Activated CD4-positive, alpha-beta T cell treated with anti-CD3 and anti-CD28 coated beads for 36 hours (primary cell): Measurements from ENCODE around the gene ARHGAP45. TPM values are rescaled to one million over a fixed set of nuclear protein-coding genes. Genes with fewer than 3 reads are reported as not detected.
A peak's percentile ranks its signal among the peaks of the same experiment; 100 is the strongest.

ENCODE experiments used
- ATAC-seq: fragments of 200-7000 bp; cut with Tn5 transposase; one replicate; pipeline ENCODE4 v1.10.0; 2021; ENCODE audit warnings: mild to moderate bottlenecking, moderate library complexity
- CTCF ChIA-PET: fragments of 350-600 bp; sonication (Branson Sonifier 250); formaldehyde crosslinking; loops from one replicate; lab custom pipeline; 2021; ENCODE audit warnings: antibody characterized with exemption; lab: Charles Lee
- POLR2A ChIA-PET: fragments of 350-600 bp; sonication (Branson Sonifier 250); formaldehyde crosslinking; loops from one replicate; lab custom pipeline; 2021; ENCODE audit warnings: antibody characterized with exemption, inconsistent platforms; lab: Charles Lee
- DNase-seq: peaks from one replicate; pipeline ENCODE4 v3.0.0-alpha.2; 2020
- H3K27ac Mint-ChIP-seq: one replicate; pipeline ENCODE4 v1.8.0; 2021; ENCODE audit warnings: mixed read lengths
- H3K27me3 Mint-ChIP-seq: one replicate; pipeline ENCODE4 v1.8.0; 2021; ENCODE audit warnings: mixed read lengths
- H3K36me3 Mint-ChIP-seq: one replicate; pipeline ENCODE4 v1.8.0; 2021; ENCODE audit warnings: low read depth, mixed read lengths
- H3K4me1 Mint-ChIP-seq: one replicate; pipeline ENCODE4 v1.8.0; 2021; ENCODE audit warnings: mixed read lengths
- H3K4me3 Mint-ChIP-seq: one replicate; pipeline ENCODE4 v1.8.0; 2021; ENCODE audit warnings: mild to moderate bottlenecking, moderate library complexity, mixed read lengths
- H3K9me3 Mint-ChIP-seq: one replicate; pipeline ENCODE4 v1.8.0; 2021; ENCODE audit warnings: low read depth, mixed read lengths
- intact Hi-C, 2 experiments: fragments of 100-400 bp; cut with DNase I in 1 of 2; cut with micrococcal nuclease in 1 of 2; formaldehyde crosslinking; loops; one replicate each; pipeline versions ENCODE4 v1.14.2 to v1.15.1; 2022 to 2024; cut with DNase I, micrococcal nuclease
- total RNA-seq, 2 experiments: library from RNA; stranded (reverse); gene quantifications; one replicate each; pipeline ENCODE4 v1.2.3, GENCODE V29; 2021

Gene ARHGAP45
- total RNA-seq, 2 experiments from 2014 or later = 107 to 137 TPM

GRCh38 chr19:1025960-1026782, 40.8 kb upstream of the ARHGAP45 start, which contains the start of gene CNN2:
TSS of gene CNN2 (plus strand) at chr19:1026608. CDS start at chr19:1026662, 54 bp downstream.
- ATAC-seq (peak; percentile 58), DNase-seq (peak; percentile 83)
- intact Hi-C loops = loop anchor here in 1 of 2 experiments (1.0 to 5.0 kb wide), 3 partner anchors 41 to 381 kb away; partner anchors contain the start of genes ARHGAP45, DAZAP1 and GPX4
- Mint-ChIP-seq H3K36me3 (peaks cover 10% of the 10 kb centered on the region), H3K27ac (peak within 1 kb of the TSS; percentile 87), H3K9me3 (no peaks in the 10 kb centered on the region), H3K4me3 (peak within 1 kb of the TSS; percentile 88), H3K27me3 (no peaks in the 10 kb centered on the region), H3K4me1 (peaks cover 31% of the 10 kb centered on the region)
- CTCF ChIA-PET = interaction anchor here (0.6 to 1.4 kb wide), 7 partner anchors 11 to 185 kb away, joined by 3 to 7 read pairs (median 4); partner anchors contain the start of gene ABCA7
- POLR2A ChIA-PET = interaction anchor here (0.6 to 1.3 kb wide), 7 partner anchors 14 to 243 kb away, joined by 3 to 9 read pairs (median 3); partner anchors contain the start of genes ABCA7 and CIRBP

- ATAC-seq (peak; percentile 6), DNase-seq (peak; percentile 61)
- Mint-ChIP-seq H3K4me1 (peaks cover 25% of the 10 kb centered on the region), H3K27me3 (no peaks in the 10 kb centered on the region), H3K27ac (peak overlapping the region; percentile 83), H3K36me3 (peaks cover 10% of the 10 kb centered on the region), H3K9me3 (no peaks in the 10 kb centered on the region), H3K4me3 (peak overlapping the region; percentile 88)
- ChIA-PET CTCF (interaction anchor here (0.7 to 1.3 kb wide), 3 partner anchors 14 to 67 kb away, joined by 3 to 5 read pairs (median 4); no protein-coding TSS in a partner anchor), POLR2A (interaction anchor here (0.6 to 1.3 kb wide), 8 partner anchors 13 to 242 kb away, joined by 3 to 9 read pairs (median 3); partner anchors contain the start of genes ABCA7 and CIRBP)
- intact Hi-C loops = loop anchor here in 1 of 2 experiments (1.0 to 5.0 kb wide), 3 partner anchors 40 to 380 kb away; partner anchors contain the start of genes ARHGAP45, DAZAP1 and GPX4
Observed at GRCh38 chr19:1026783-1027649, 40.0 kb upstream of the ARHGAP45 start.

GRCh38 chr19:1027650-1028061, 39.3 kb upstream of the ARHGAP45 start:
- Mint-ChIP-seq H3K36me3 (peaks cover 16% of the 10 kb centered on the region), H3K4me1 (peaks cover 28% of the 10 kb centered on the region), H3K27ac (peak overlapping the region; percentile 74), H3K27me3 (no peaks in the 10 kb centered on the region), H3K4me3 (peak overlapping the region; percentile 88), H3K9me3 (no peaks in the 10 kb centered on the region)
- DNase-seq (peak; percentile 46), ATAC-seq (peak; percentile 2)
- ChIA-PET CTCF (interaction anchor here (1.0 kb wide), 1 partner anchor 9 kb away, joined by 3 read pairs; no protein-coding TSS in a partner anchor), POLR2A (interaction anchor here (0.7 to 1.1 kb wide), 5 partner anchors 45 to 241 kb away, joined by 3 to 6 read pairs (median 3); partner anchors contain the start of gene CIRBP)
- intact Hi-C loops = loop anchor here in 1 of 2 experiments (1.0 to 5.0 kb wide), 3 partner anchors 13 to 380 kb away; partner anchors contain the start of genes ABCA7, ARHGAP45 and DAZAP1

GRCh38 chr19:1028062-1028926, 38.7 kb upstream of the ARHGAP45 start:
- intact Hi-C loops = loop anchor here in 1 of 2 experiments (1.0 to 5.0 kb wide), 3 partner anchors 12 to 379 kb away; partner anchors contain the start of genes ABCA7, ARHGAP45 and DAZAP1
- ATAC-seq = peak; percentile 55
- H3K4me3 Mint-ChIP-seq = peak overlapping the region; percentile 88

GRCh38 chr19:1032264-1032867, 34.6 kb upstream of the ARHGAP45 start:
- Mint-ChIP-seq H3K4me1 (peaks cover 26% of the 10 kb centered on the region), H3K27me3 (no peaks in the 10 kb centered on the region), H3K36me3 (peaks cover 37% of the 10 kb centered on the region), H3K9me3 (no peaks in the 10 kb centered on the region), H3K4me3 (no peak overlapping the region), H3K27ac (no peak overlapping the region)
- intact Hi-C loops = no loop called here
- DNase-seq (no peak), ATAC-seq (no peak)
- ChIA-PET POLR2A (interaction anchor here (0.5 to 0.7 kb wide), 2 partner anchors 11 to 14 kb away, joined by 3 read pairs; partner anchors contain the start of gene RNU6-2), CTCF (no interaction called here)

More at GRCh38 chr19:1028062-1028926, 38.7 kb upstream of the ARHGAP45 start:
- Mint-ChIP-seq H3K36me3 (peaks cover 22% of the 10 kb centered on the region), H3K27ac (peak overlapping the region; percentile 74), H3K9me3 (no peaks in the 10 kb centered on the region), H3K27me3 (no peaks in the 10 kb centered on the region), H3K4me1 (peaks cover 30% of the 10 kb centered on the region)
- ChIA-PET POLR2A (interaction anchor here (0.6 to 1.0 kb wide), 3 partner anchors 12 to 241 kb away, joined by 3 read pairs; partner anchors contain the start of gene ABCA7), CTCF (interaction anchor here (0.7 to 1.1 kb wide), 5 partner anchors 9 to 166 kb away, joined by 3 to 5 read pairs (median 3); partner anchors contain the start of gene WDR18)
- DNase-seq = peak; percentile 76

- intact Hi-C loops = no loop called here
- H3K4me3 Mint-ChIP-seq = no peak overlapping the region
- H3K36me3 Mint-ChIP-seq = peaks cover 41% of the 10 kb centered on the region
- peaks cover 36% of the 10 kb centered on the region for H3K4me1 Mint-ChIP-seq
- ChIA-PET POLR2A (no interaction called here), CTCF (interaction anchor here (1.0 to 1.3 kb wide), 2 partner anchors 10 to 28 kb away, joined by 3 to 4 read pairs; no protein-coding TSS in a partner anchor)
- no peak overlapping the region for H3K27ac Mint-ChIP-seq
- DNase-seq (no peak), ATAC-seq (no peak)
- H3K9me3 Mint-ChIP-seq = no peaks in the 10 kb centered on the region
- no peaks in the 10 kb centered on the region for H3K27me3 Mint-ChIP-seq
Observed at GRCh38 chr19:1035998-1036621, 30.9 kb upstream of the ARHGAP45 start.

GRCh38 chr19:1037621-1038064, 29.3 kb upstream of the ARHGAP45 start:
- peaks cover 38% of the 10 kb centered on the region for H3K4me1 Mint-ChIP-seq

GRCh38 chr19:1038978-1039645, 27.9 kb upstream of the ARHGAP45 start:
- Mint-ChIP-seq H3K9me3 (no peaks in the 10 kb centered on the region), H3K27me3 (no peaks in the 10 kb centered on the region), H3K27ac (peak overlapping the region; percentile 74), H3K4me3 (peak overlapping the region; percentile 86), H3K4me1 (peaks cover 34% of the 10 kb centered on the region), H3K36me3 (peaks cover 26% of the 10 kb centered on the region)
- ChIA-PET CTCF (interaction anchor here (0.7 to 1.7 kb wide), 7 partner anchors 8 to 486 kb away, joined by 3 to 7 read pairs (median 3); no protein-coding TSS in a partner anchor), POLR2A (interaction anchor here (0.6 to 1.1 kb wide), 6 partner anchors 10 to 684 kb away, joined by 3 to 4 read pairs (median 4); partner anchors contain the start of genes CNN2 and RNU6-2)
- no peak for DNase-seq
- ATAC-seq = no peak
- intact Hi-C loops = no loop called here

More at GRCh38 chr19:1037621-1038064, 29.3 kb upstream of the ARHGAP45 start:
- DNase-seq (no peak), ATAC-seq (no peak)
- intact Hi-C loops = no loop called here
- Mint-ChIP-seq H3K4me3 (peak overlapping the region; percentile 52), H3K27ac (peak overlapping the region; percentile 80), H3K9me3 (no peaks in the 10 kb centered on the region), H3K36me3 (peaks cover 34% of the 10 kb centered on the region), H3K27me3 (no peaks in the 10 kb centered on the region)
- POLR2A ChIA-PET = interaction anchor here (0.9 to 1.1 kb wide), 2 partner anchors 16 to 44 kb away, joined by 4 to 7 read pairs; partner anchors contain the start of gene RNU6-2
- CTCF ChIA-PET = interaction anchor here (1.6 to 1.7 kb wide), 2 partner anchors 15 to 27 kb away, joined by 3 to 7 read pairs; no protein-coding TSS in a partner anchor
